ENCODE measurements around the gene BEST2.

Gene BEST2

GRCh38 chr19:12801466-12802266 lies 50.1 kb downstream of the BEST2 start, which contains the start of the genes PRDX2 and THSD8:
Gene PRDX2, minus strand, starts transcription at chr19:12801800. Its CDS starts 539 bp downstream, at chr19:12801261.
Gene THSD8, plus strand, starts transcription at chr19:12802069. Its CDS starts 3 bp downstream, at chr19:12802072.
- DNase-seq (ENCODE audit: low read depth) = peak; percentile 68

GRCh38 chr19:12802267-12803106 lies 50.9 kb downstream of the BEST2 start:
- DNase-seq (ENCODE audit: low read depth) = no peak

GRCh38 chr19:12804051-12804450 lies 52.5 kb downstream of the BEST2 start:
- DNase-seq (ENCODE audit: low read depth) = no peak

GRCh38 chr19:12806242-12807081 lies 54.9 kb downstream of the BEST2 start, which contains the start of gene RNASEH2A:
Gene RNASEH2A, plus strand, starts transcription at chr19:12806584. Its CDS starts 90 bp downstream, at chr19:12806674.
- peak; percentile 83 for DNase-seq (ENCODE audit: low read depth)
